Measurements from ENCODE around the gene UST. TPM values are rescaled to one million over a fixed set of nuclear protein-coding genes. Genes with fewer than 3 reads are reported as not detected.

Gene UST
- polyA plus RNA-seq, 5 donors, result 6.5 to 9.8 (median 9.0) TPM

DNA sequence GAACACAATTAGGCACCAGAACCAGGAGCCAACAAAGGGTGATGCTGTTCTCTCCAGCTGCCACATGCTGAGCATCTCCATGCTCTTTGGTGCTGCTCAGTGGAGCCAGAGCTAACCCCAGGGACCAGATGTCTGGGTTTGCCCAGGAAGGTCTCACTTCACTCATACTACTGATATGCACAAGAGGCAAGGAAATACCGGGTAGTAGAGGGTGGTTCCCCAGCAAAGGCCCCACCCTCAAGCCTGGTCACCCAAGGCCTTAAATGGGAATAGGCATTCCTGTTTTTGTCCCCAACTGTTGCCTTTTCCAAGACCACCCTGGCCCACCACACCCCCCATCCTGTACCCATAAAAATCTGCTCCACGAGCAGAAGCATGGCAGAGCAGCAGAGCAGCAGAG, 366.1 kb downstream of the UST start:
- DNase-seq, result no peak

- no peak for DNase-seq
Observed at GRCh38 chr6:149114167-149114566, 367.3 kb downstream of the UST start.

DNA sequence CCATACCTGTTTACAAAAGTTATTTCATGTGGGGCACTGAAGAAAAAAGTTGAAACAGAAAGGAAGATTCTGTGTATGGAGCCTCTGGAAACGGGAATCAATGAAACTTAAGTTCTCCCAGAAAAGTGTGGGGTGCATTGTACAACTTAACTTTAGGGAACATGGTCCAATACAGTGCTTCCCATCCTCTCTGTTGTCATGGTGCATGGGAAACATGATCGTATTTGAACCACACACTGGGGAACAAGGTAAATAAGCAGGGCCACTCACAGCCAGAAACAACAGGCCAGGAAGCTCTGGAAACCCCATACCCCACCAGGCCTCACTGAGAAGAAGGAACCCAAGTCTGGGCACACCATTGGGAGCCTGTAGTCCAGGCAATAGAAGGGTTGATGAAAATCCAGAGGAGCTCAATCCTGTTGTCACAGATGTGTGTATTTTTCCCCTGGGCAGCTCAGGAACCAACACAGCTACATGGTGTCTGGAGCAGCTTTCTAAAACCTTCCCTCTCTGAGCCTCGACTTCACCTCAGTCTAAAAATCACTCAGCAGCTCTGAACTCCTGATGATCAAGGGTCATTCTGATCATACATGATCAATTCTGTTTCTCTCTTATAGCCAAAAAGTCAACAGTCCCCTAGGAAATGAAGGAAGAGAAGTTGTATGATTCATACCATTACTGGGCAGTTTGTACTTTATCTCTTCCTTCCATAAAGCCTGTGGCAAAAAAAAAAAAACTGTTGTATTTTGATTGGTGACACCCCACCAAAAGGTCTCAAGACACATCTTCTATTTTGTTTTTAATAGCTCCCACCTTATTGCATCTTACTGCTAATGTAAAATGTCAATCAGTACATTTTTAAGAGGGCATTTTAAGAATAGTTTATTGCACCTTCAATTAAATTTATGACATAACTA, 372.2 kb downstream of the UST start:
- DNase-seq, result no peak

DNA sequence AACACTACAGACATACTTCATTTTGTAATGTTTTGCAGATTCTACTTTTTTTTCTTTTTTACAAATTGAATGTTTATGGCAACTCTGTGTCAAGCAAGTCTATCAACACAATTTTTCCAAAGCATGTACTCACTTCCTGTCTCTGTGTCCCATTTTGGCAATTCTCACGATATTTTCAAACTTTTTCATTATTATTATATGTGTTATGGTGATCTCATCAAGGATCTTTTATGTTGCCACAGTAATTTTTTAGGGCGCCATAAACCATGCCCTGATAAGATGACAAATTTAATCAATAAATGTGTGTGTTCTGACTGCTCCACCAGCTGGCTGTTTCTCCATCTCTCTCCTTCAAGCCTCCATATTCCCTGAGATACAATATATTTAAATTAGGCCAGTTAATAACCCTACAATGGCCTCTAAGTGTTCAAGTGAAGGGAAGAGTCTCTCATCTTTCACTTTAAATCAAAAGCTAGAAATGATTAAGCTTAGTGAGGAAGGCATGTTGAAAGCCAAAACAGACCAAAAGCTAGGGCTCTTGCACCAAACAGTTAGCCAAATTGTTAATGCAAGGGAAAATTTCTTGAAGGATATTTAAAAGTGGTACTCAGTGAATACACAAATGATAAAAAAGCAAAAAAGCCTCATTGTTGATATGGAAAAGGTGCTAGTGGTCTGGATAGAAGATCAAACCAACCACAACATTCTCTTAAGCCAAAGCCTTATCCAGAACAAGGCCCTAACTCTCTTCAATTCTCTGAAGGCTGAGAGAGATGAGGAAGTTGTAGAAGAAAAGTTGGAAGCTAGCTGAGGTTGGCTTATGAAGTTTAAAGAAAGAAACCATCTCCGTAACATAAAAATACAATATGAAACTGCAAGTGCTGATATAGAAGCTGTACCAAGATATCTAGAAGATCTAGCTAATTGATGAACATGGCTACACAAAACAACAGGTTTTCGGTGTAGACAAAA, 376.3 kb downstream of the UST start:
- no peak for DNase-seq

GRCh38 chr6:149125309-149125708, 378.5 kb downstream of the UST start:
- no peak for DNase-seq
